H1 (cell line): Measurements from ENCODE around the gene PLCB4. TPM values are rescaled to one million over a fixed set of nuclear protein-coding genes. Genes with fewer than 3 reads are reported as not detected.

Experiments used
- CTCF ChIA-PET: fragments of 300-600 bp; sonication (Branson Sonifier 250); formaldehyde crosslinking; loops from one replicate; lab custom pipeline; 2021; ENCODE audit not compliant: partially characterized antibody; lab: Charles Lee
- POLR2A ChIA-PET: fragments of 300-600 bp; sonication (Branson Sonifier 250); formaldehyde crosslinking; loops from one replicate; lab custom pipeline; 2021; ENCODE audit warnings: inconsistent platforms; ENCODE audit not compliant: partially characterized antibody; lab: Charles Lee
- DNase-seq, 2 experiments: peaks; one replicate each; pipeline versions ENCODE4 v3.0.0 to v3.0.0-alpha.2; 2010 to 2022; ENCODE audit warnings: low spot score in 2 of 2, low read depth in 1 of 2, mixed read lengths in 1 of 2
- FAIRE-seq: peaks from 2 replicates; lab custom pipeline; 2011; peaks lifted over from hg19 to GRCh38; lab: Jason Lieb, UNC
- H2AFZ ChIP-seq: 2 replicates; pipeline ENCODE4 v1.8.1; 2012; ENCODE audit warnings: low read length, inconsistent platforms
- H2AK5ac ChIP-seq: 2 replicates; pipeline ENCODE4 v1.6.1; 2013; ENCODE audit warnings: low read depth, low read length
- H2BK120ac ChIP-seq: replicated peaks from 2 replicates; pipeline ENCODE3; 2013; ENCODE audit warnings: low read depth, low read length, inconsistent platforms
- H2BK12ac ChIP-seq: 2 replicates; pipeline ENCODE4 v1.6.1; 2013; ENCODE audit warnings: low read depth, low read length
- H2BK15ac ChIP-seq: 2 replicates; pipeline ENCODE4 v1.6.1; 2013; ENCODE audit warnings: low read length
- H2BK20ac ChIP-seq: 2 replicates; pipeline ENCODE4 v1.6.1; 2013; ENCODE audit warnings: low read length
- H2BK5ac ChIP-seq: 2 replicates; pipeline ENCODE4 v1.6.1; 2013; ENCODE audit warnings: low read depth, low read length
- H3K14ac ChIP-seq: 2 replicates; pipeline ENCODE4 v1.6.1; 2013; ENCODE audit warnings: inconsistent platforms; ENCODE audit not compliant: insufficient read length
- H3K18ac ChIP-seq: 2 replicates; pipeline ENCODE4 v1.6.1; 2013; ENCODE audit warnings: low read length; ENCODE audit errors: extremely low read depth
- H3K23ac ChIP-seq: 2 replicates; pipeline ENCODE4 v1.6.1; 2013; ENCODE audit warnings: inconsistent platforms; ENCODE audit not compliant: insufficient read length
- H3K23me2 ChIP-seq: 2 replicates; pipeline ENCODE4 v1.6.1; 2013; ENCODE audit warnings: low read depth, low read length
- H3K27ac ChIP-seq: 2 replicates; pipeline ENCODE4 v1.6.1; 2011; ENCODE audit warnings: low read depth, low read length, inconsistent platforms
- H3K27me3 ChIP-seq, 4 experiments: replicated peaks in 1 of 4; 1 replicate in 1 of 4; 2 replicates in 3 of 4; pipeline versions ENCODE4 v1.6.1 to v1.8.1; 2011 to 2013; ENCODE audit warnings: low read length in 3 of 4, mild to moderate bottlenecking in 3 of 4, inconsistent platforms in 2 of 4, mixed read lengths in 2 of 4, moderate library complexity in 1 of 4; ENCODE audit not compliant: control insufficient read depth in 3 of 4, insufficient read depth in 3 of 4; ENCODE audit errors: extremely low read depth in 1 of 4
- H3K36me3 ChIP-seq, 4 experiments: 2 replicates each; pipeline versions ENCODE4 v1.6.1 to v1.8.1; 2011 to 2013; ENCODE audit warnings: mild to moderate bottlenecking in 4 of 4, low read length in 3 of 4, moderate library complexity in 2 of 4, control low read depth in 1 of 4, inconsistent platforms in 1 of 4; ENCODE audit not compliant: insufficient read depth in 4 of 4, control insufficient read depth in 2 of 4
- H3K4ac ChIP-seq: replicated peaks from 2 replicates; pipeline ENCODE3; 2013; ENCODE audit warnings: low read length, low read depth, mixed read lengths, inconsistent platforms; ENCODE audit not compliant: insufficient read length
- H3K4me1 ChIP-seq, 4 experiments: replicated peaks in 1 of 4; 1 replicate in 1 of 4; 2 replicates in 3 of 4; pipeline versions ENCODE4 v1.6.1 to v1.8.1; 2011 to 2013; ENCODE audit warnings: low read length in 3 of 4, inconsistent platforms in 2 of 4, mixed read lengths in 1 of 4; ENCODE audit not compliant: insufficient read depth in 4 of 4, control insufficient read depth in 3 of 4
- H3K4me2 ChIP-seq, 2 experiments: 2 replicates each; pipeline versions ENCODE4 v1.6.1 to v1.8.1; 2011 to 2013; ENCODE audit warnings: low read depth in 2 of 2, low read length in 2 of 2, control low read depth in 1 of 2, inconsistent platforms in 1 of 2, mild to moderate bottlenecking in 1 of 2; ENCODE audit not compliant: insufficient read depth in 1 of 2
- H3K4me3 ChIP-seq, 4 experiments: fragments of 200-600, 300-600 bp in 1 of 4; sonication (generic), shearing (Covaris generic), sonication (Bioruptor Twin) in 1 of 4; 2 replicates each; pipeline versions ENCODE4 v1.5.1 to v1.8.1; 2011 to 2016; ENCODE audit warnings: low read length in 4 of 4, low read depth in 3 of 4, control low read depth in 2 of 4, inconsistent platforms in 2 of 4, mild to moderate bottlenecking in 2 of 4, mixed read lengths in 1 of 4, moderate library complexity in 1 of 4; ENCODE audit not compliant: insufficient read depth in 2 of 4; ENCODE audit errors: extremely low read depth in 1 of 4
- H3K56ac ChIP-seq: replicated peaks from 2 replicates; pipeline ENCODE3; 2013; ENCODE audit warnings: low read depth, mild to moderate bottlenecking, mixed read lengths, low read length, inconsistent platforms; ENCODE audit not compliant: insufficient read length
- H3K79me1 ChIP-seq: 2 replicates; pipeline ENCODE4 v1.6.1; 2013; ENCODE audit warnings: low read depth, low read length, control low read depth
- H3K79me2 ChIP-seq, 2 experiments: 2 replicates each; pipeline versions ENCODE4 v1.6.1 to v1.8.1; 2012 to 2013; ENCODE audit warnings: low read length in 2 of 2, mild to moderate bottlenecking in 2 of 2, inconsistent platforms in 1 of 2; ENCODE audit not compliant: insufficient read depth in 2 of 2, control insufficient read depth in 1 of 2
- H3K9ac ChIP-seq, 4 experiments: replicated peaks in 1 of 4; 1 replicate in 1 of 4; 2 replicates in 3 of 4; pipeline versions ENCODE4 v1.6.1 to v1.8.1; 2011 to 2013; ENCODE audit warnings: low read depth in 3 of 4, low read length in 3 of 4, control low read depth in 2 of 4, mild to moderate bottlenecking in 2 of 4, moderate library complexity in 2 of 4, inconsistent platforms in 1 of 4; ENCODE audit errors: extremely low read depth in 1 of 4
- H3K9me3 ChIP-seq, 2 experiments: 2 replicates each; pipeline versions ENCODE4 v1.6.1 to v1.8.1; 2012 to 2013; ENCODE audit warnings: mild to moderate bottlenecking in 2 of 2, moderate library complexity in 2 of 2, control low read depth in 1 of 2, inconsistent platforms in 1 of 2, low read depth in 1 of 2, low read length in 1 of 2, mixed read lengths in 1 of 2; ENCODE audit not compliant: insufficient read depth in 2 of 2
- H4K20me1 ChIP-seq, 2 experiments: replicated peaks in 1 of 2; 2 replicates each; pipeline versions ENCODE3 to v1.8.1; 2011 to 2013; ENCODE audit warnings: inconsistent platforms in 2 of 2, low read length in 2 of 2, mild to moderate bottlenecking in 1 of 2; ENCODE audit not compliant: insufficient read depth in 2 of 2, control insufficient read depth in 1 of 2
- H4K5ac ChIP-seq: 2 replicates; pipeline ENCODE4 v1.6.1; 2013; ENCODE audit warnings: low read length, low read depth, mixed read lengths, inconsistent platforms; ENCODE audit not compliant: insufficient read length
- H4K8ac ChIP-seq: 2 replicates; pipeline ENCODE4 v1.8.0; 2013; ENCODE audit warnings: mild to moderate bottlenecking, moderate library complexity, low read length, inconsistent platforms; ENCODE audit not compliant: insufficient read depth; ENCODE audit errors: extremely low read depth
- H4K91ac ChIP-seq: replicated peaks from 2 replicates; pipeline ENCODE3; 2013; ENCODE audit warnings: low read length, mixed read lengths, inconsistent platforms; ENCODE audit not compliant: insufficient read length
- CTCF ChIP-seq, 3 experiments: IDR thresholded peaks; 1 replicate in 2 of 3; 2 replicates in 1 of 3; pipeline versions ENCODE4 v1.5.1 to v1.6.1; 2011; ENCODE audit warnings: low read length in 3 of 3, mild to moderate bottlenecking in 3 of 3, inconsistent platforms in 2 of 3, low read depth in 1 of 3, moderate library complexity in 1 of 3; ENCODE audit not compliant: insufficient read depth in 1 of 3; ENCODE audit errors: control extremely low read depth in 1 of 3
- EGR1 ChIP-seq: IDR thresholded peaks from 2 replicates; pipeline ENCODE4 v1.6.1; 2011; ENCODE audit warnings: low read depth, low read length, borderline replicate concordance
- EZH2 ChIP-seq: fragments of 200-600 bp; sonication (generic); IDR thresholded peaks from 2 replicates; pipeline ENCODE4 v1.7.1; 2012; ENCODE audit warnings: low read depth, mild to moderate bottlenecking, moderate library complexity, low read length, inconsistent platforms; ENCODE audit not compliant: severe bottlenecking
- HDAC2 ChIP-seq, 2 experiments: fragments of 300-600 bp in 1 of 2; sonication (generic) in 1 of 2; IDR thresholded peaks; 2 replicates each; pipeline ENCODE4 v1.6.1; 2011 to 2012; ENCODE audit warnings: low read depth in 2 of 2, low read length in 2 of 2, mild to moderate bottlenecking in 2 of 2, moderate library complexity in 2 of 2, borderline replicate concordance in 1 of 2, inconsistent platforms in 1 of 2
- POLR2A ChIP-seq, 2 experiments: IDR thresholded peaks; 1 replicate in 1 of 2; 2 replicates in 1 of 2; pipeline ENCODE4 v1.6.1; 2011; ENCODE audit warnings: low read depth in 2 of 2, low read length in 2 of 2, mild to moderate bottlenecking in 2 of 2; ENCODE audit errors: control extremely low read depth in 1 of 2
- POU5F1 ChIP-seq: IDR thresholded peaks from 2 replicates; pipeline ENCODE4 v1.6.1; 2011; ENCODE audit warnings: low read depth, mild to moderate bottlenecking, low read length, moderate library complexity
- RNF2 ChIP-seq: fragments of 200-900, 300-1000 bp; sonication (generic); IDR thresholded peaks from 2 replicates; pipeline ENCODE4 v1.7.1; 2016; ENCODE audit warnings: borderline replicate concordance, low read depth, mild to moderate bottlenecking, antibody characterized with exemption, low read length; ENCODE audit not compliant: poor library complexity, severe bottlenecking; ENCODE audit errors: missing control alignments
- SAP30 ChIP-seq: fragments of 300-600 bp; sonication (generic); IDR thresholded peaks from 2 replicates; pipeline ENCODE4 v1.7.1; 2012; ENCODE audit warnings: low read length, moderate library complexity, mild to moderate bottlenecking, inconsistent platforms; ENCODE audit not compliant: insufficient read depth, insufficient replicate concordance
- TAF7 ChIP-seq: optimal IDR thresholded peaks from 2 replicates; pipeline ENCODE3; 2011; ENCODE audit warnings: low read depth, mild to moderate bottlenecking, inconsistent platforms, low read length, moderate library complexity, borderline replicate concordance
- WGBS, 2 experiments: shearing (Covaris generic) in 1 of 2; methylation state at CpG; one replicate each; pipeline versions ENCODE4 v1.1.6 to v1.1.7; 2013 to 2015; ENCODE audit warnings: low lambda C conversion rate in 2 of 2, mixed read lengths in 2 of 2, inconsistent platforms in 1 of 2, low coverage in 1 of 2, missing lambda C conversion rate in 1 of 2; ENCODE audit not compliant: insufficient replicate concordance in 2 of 2, insufficient coverage in 1 of 2, insufficient read length in 1 of 2; ENCODE audit errors: extremely low coverage in 1 of 2, missing lambda C conversion rate in 1 of 2; 5-methylcytosine and 5-hydroxymethylcytosine counted together
- polyA plus RNA-seq, 7 experiments: library from polyadenylated mRNA; depleted of rRNA in 3 of 7; stranded (reverse) in 5 of 7; unstranded in 2 of 7; fragments of >200 nt in 5 of 7; fragments of 200-250 nt in 2 of 7; gene quantifications; 1 replicate in 5 of 7; 2 replicates in 1 of 7; 4 replicates in 1 of 7; pipeline versions ENCODE4 v1.2.1 to v1.2.3, GENCODE V29; 2011 to 2013; ENCODE audit warnings: missing spikeins in 2 of 7, mixed read lengths in 2 of 7
- total RNA-seq: library from RNA; stranded (reverse); fragmentation: NEBNext Ultra II Directional; extraction: Animal tissue kit (Norgen Biotek cat#: 25700); gene quantifications from 2 replicates; pipeline ENCODE4 v1.2.1, GENCODE V29; 2021
- TF ChIP-seq, protein P1 (sequence below): IDR thresholded peaks from 2 replicates; pipeline ENCODE4 v1.6.1; 2012; ENCODE audit warnings: inconsistent platforms

Gene PLCB4
- total and polyA plus RNA-seq, 2 of the 8 experiments (the other 6 are each of a cell fraction or from before 2014, with no cell fraction given), result 3.2 to 14.1 TPM

- no peak overlapping the region for H2AK5ac ChIP-seq
- CTCF ChIA-PET, result interaction anchor here (1.2 kb wide), 1 partner anchor 15 kb away, joined by 3 read pairs; no protein-coding TSS in a partner anchor
- WGBS, 2 experiments, result 86 to 96% methylated on average over 1 to 2 of the region's 2 CpGs
- TF ChIP-seq RNF2 (no peak), EZH2 (no peak), CTCF (IDR thresholded peaks at IDR 0.05; ENCODE audit: control extremely low read depth in 1 of 3, insufficient read depth in 1 of 3, low read depth in 1 of 3, low read length in 3 of 3) (no peak), TAF7 (no peak), EGR1 (no peak), POLR2A (IDR thresholded peaks at IDR 0.05; ENCODE audit: control extremely low read depth in 1 of 2, low read depth in 2 of 2, low read length in 2 of 2) (no peak), SAP30 (no peak), HDAC2 (IDR thresholded peaks at IDR 0.05; ENCODE audit: borderline replicate concordance in 1 of 2, low read depth in 2 of 2, low read length in 2 of 2) (no peak), POU5F1 (no peak)
- TF ChIP-seq, protein P1, sequence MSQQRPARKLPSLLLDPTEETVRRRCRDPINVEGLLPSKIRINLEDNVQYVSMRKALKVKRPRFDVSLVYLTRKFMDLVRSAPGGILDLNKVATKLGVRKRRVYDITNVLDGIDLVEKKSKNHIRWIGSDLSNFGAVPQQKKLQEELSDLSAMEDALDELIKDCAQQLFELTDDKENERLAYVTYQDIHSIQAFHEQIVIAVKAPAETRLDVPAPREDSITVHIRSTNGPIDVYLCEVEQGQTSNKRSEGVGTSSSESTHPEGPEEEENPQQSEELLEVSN, result no peak
These were observed 224.3 kb downstream of the PLCB4 start for GRCh38 chr20:9293145-9293544.

More at GRCh38 chr20:9293145-9293544, 224.3 kb downstream of the PLCB4 start:
- H4K91ac ChIP-seq, result no peak overlapping the region
- no peak overlapping the region for H2AFZ ChIP-seq
- no peak overlapping the region for H3K56ac ChIP-seq
- 0 out of 2 replicates have a peak overlapping the region, but pooled peaks have one; percentile 39 for H2BK12ac ChIP-seq
- no peak overlapping the region for H3K9ac ChIP-seq
- H3K27me3 ChIP-seq, result no peaks in the 10 kb centered on the region
- no peak overlapping the region for H3K4me3 ChIP-seq
- H3K4me2 ChIP-seq, result no peak overlapping the region
- H2BK20ac ChIP-seq, result no peak overlapping the region
- no peaks in the 10 kb centered on the region for H3K36me3 ChIP-seq
- H4K20me1 ChIP-seq, result no peaks in the 10 kb centered on the region
- DNase-seq (no peak), FAIRE-seq (no peak)
- no peaks in the 10 kb centered on the region for H3K9me3 ChIP-seq
- no peak overlapping the region for H3K14ac ChIP-seq
- no peak overlapping the region for H2BK15ac ChIP-seq
- no peak overlapping the region for H2BK120ac ChIP-seq
- no peak overlapping the region for H3K4ac ChIP-seq
- H3K27ac ChIP-seq, result no peak overlapping the region
- no peak overlapping the region for H4K8ac ChIP-seq
- no peaks in the 10 kb centered on the region for H3K79me2 ChIP-seq
- H3K18ac ChIP-seq, result no peak overlapping the region
- no peaks in the 10 kb centered on the region for H3K79me1 ChIP-seq
- H3K23ac ChIP-seq, result no peak overlapping the region
- H3K4me1 ChIP-seq, result no peaks in the 10 kb centered on the region
- POLR2A ChIA-PET, result no interaction called here
- H3K23me2 ChIP-seq, result no peaks in the 10 kb centered on the region; the same call in 1 of the 2 replicates
- no peak overlapping the region for H4K5ac ChIP-seq
- H2BK5ac ChIP-seq, result no peak overlapping the region
